ENCODE measurements around the gene NIPBL. TPM values are rescaled to one million over a fixed set of nuclear protein-coding genes. Genes with fewer than 3 reads are reported as not detected.

NIPBL gene
- polyA plus RNA-seq, 3 donors, result 67.8 to 83.9 (median 75.5) TPM

DNA sequence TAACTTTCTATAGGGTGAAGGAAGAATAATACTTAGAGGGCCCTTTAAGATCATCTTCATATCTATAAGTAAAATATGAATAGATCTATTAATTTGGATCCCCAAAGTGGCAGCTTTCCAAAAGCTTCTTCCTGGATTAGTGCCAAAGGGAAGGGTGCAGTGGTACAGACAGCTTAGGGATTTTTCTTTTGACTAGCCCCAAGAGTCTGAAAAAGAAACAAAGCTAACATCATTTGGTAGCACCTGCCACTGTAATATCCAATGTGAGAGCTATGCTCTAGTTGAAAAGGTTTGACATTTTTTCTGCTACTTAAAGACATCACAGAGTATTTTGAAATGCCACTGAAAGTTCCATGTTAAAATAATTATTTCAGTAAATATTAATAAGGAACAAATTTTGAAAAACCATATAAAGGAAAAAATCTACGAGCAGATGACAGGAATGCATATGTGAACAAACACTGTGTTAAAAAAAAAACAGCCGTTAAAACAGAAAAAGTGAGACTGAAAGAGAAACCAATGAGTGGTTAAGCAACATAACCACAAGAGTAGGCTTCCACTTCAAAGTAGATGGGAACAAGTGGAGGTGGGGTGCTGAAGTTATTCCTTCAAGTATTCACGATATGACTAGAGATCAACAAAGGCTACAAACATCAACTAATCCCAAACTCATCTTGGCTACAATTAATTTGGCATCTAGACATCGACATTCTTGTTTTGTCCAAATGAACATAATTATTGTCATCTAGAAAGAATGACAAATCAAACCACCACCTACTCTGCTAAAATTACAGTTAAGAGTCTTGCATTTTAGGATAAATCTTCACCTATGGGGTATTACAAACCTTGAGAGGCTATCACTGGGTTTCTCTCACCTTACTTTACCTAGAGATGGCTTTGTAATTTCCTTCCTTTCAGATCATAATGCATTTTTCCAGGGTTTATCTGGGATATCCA lies 235.1 kb downstream of the NIPBL start:
- DNase-seq (ENCODE audit: extremely low read depth in 1 of 11, low read depth in 9 of 11, low spot score in 4 of 11), result no peak

DNA sequence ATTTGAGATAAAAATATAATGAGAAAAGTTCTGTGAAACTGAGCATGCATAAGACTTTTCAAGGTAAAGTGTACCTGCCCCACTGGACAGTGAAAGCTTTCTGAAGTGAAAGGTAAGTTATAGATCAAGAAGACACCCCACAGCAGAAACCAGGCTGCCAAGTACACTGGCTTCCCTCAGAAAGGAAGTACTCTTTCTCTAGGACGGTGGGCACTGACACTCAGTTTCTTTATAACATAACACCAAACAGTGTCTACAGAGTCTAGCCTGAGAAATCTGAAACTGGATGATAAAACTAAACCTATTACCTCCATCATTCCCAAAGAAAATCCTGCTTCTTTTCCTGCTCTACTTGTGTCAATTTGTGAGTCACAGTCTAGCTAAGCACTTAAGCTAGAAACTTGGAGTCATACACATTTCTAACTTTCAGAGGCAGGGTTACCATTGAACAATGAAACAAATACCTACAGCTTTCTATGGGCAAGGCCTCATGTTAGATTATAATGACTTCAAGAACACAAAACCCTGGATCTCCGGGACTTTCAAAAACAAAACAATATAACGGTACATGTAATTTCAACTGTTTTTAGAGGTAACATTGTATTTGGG lies 235.9 kb downstream of the NIPBL start:
- DNase-seq (ENCODE audit: extremely low read depth in 1 of 11, low read depth in 9 of 11, low spot score in 4 of 11), result no peak
